Coronary artery (tissue), 2 donors: ENCODE measurements around the gene CMIP.

Experiments used
- DNase-seq: peaks from one replicate; pipeline ENCODE4 v3.0.0-alpha.2; 2017; ENCODE audit warnings: low spot score
- H3K27ac ChIP-seq, 2 donors: fragments of 200-600 bp; sonication (generic); one replicate each; pipeline ENCODE4 v1.5.1; 2016 to 2019
- H3K4me3 ChIP-seq: fragments of 200-600 bp; sonication (generic); 2 replicates; pipeline ENCODE4 v1.5.1; 2016; ENCODE audit warnings: mild to moderate bottlenecking, moderate library complexity
- TF ChIP-seq, protein P1 (sequence below): fragments of 200-600 bp; sonication (generic); IDR thresholded peaks from one replicate; pipeline ENCODE4 v1.5.1; 2019; ENCODE audit warnings: antibody characterized with exemption

CMIP gene

DNA sequence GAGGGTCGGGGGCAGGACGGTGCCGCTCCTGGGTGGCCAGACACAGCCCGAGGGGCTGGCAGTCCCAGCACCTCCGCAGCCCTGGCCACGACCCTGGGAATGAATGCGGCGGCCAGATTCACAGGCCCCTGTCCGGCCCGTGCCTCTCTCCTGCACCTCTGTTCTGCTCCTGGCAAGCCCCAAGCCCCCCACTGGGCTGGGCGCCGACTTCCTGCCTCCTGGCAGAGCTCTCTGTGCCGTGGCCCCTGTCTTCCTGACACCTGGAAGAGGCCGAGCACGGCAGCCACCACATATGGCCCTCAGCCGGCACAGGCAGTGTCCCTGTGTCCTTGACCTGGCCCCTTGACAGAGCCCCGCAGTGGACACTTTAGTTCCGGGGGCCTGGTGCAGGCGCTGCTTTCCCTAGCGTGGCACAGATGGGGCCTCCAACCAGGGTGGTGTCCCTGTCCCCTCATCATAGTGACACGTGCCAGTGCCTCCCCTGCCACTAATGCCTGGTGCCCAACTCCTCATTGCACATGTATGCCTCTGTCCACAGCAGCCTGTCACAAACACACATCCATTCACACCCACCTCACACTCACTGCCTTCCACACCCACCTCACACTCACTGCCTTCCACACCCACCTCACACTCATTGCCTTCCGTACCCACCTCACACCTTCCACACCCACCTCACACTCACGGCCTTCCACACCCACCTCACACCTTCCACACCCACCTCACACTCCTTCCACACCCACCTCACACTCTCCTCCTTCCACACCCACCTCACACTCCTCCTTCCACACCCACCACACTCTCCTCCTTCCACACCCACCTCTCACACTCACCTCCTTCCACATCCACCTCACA, 223.9 kb downstream of the CMIP start:
- TF ChIP-seq, protein P1, sequence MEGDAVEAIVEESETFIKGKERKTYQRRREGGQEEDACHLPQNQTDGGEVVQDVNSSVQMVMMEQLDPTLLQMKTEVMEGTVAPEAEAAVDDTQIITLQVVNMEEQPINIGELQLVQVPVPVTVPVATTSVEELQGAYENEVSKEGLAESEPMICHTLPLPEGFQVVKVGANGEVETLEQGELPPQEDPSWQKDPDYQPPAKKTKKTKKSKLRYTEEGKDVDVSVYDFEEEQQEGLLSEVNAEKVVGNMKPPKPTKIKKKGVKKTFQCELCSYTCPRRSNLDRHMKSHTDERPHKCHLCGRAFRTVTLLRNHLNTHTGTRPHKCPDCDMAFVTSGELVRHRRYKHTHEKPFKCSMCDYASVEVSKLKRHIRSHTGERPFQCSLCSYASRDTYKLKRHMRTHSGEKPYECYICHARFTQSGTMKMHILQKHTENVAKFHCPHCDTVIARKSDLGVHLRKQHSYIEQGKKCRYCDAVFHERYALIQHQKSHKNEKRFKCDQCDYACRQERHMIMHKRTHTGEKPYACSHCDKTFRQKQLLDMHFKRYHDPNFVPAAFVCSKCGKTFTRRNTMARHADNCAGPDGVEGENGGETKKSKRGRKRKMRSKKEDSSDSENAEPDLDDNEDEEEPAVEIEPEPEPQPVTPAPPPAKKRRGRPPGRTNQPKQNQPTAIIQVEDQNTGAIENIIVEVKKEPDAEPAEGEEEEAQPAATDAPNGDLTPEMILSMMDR: no peak
- Histone ChIP-seq H3K27ac (no peak overlapping the region), H3K4me3 (no peak overlapping the region)
- DNase-seq: no peak

DNA sequence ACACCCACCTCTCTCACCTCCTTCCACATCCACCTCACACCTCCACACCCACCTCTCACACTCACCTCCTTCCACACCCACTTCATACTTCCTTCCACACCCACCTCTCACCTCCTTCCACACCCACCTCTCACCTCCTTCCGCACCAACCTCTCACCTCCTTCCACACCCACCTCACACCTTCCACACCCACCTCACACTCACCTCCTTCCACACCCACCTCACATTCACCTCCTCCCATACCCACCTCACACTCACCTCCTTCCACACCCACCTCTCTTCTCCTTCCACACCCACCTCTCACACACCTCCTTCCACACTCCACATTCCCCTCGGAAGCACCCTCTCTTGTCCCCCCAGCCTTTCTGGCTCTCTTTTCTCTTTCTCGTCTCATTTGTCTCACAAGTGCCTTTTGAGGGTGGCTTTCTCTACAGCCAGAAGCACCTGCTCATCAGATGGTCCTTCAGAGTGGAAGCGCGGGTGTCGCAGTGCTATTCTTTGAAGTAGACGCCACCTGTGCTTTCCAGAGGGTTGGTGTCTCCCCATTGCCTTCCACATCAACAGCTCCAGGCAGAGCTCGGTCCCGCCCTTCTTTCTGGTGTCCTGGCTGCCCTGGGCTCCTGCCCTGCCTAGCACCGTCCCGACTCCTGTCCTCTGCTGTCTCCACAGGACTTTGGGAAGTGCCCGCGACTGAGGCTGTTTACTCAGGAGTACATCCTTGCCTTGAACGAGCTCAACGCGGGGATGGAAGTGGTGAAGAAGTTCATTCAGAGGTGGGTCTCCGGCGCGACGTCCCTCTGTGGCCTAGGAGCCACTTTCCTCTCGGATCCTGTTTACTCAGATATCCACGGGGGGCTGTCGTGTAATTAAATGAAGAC, 225.1 kb downstream of the CMIP start:
- TF ChIP-seq, protein P1: no peak
- DNase-seq: no peak
- no peak overlapping the region for H3K4me3 ChIP-seq
- H3K27ac ChIP-seq: no peak overlapping the region

DNA sequence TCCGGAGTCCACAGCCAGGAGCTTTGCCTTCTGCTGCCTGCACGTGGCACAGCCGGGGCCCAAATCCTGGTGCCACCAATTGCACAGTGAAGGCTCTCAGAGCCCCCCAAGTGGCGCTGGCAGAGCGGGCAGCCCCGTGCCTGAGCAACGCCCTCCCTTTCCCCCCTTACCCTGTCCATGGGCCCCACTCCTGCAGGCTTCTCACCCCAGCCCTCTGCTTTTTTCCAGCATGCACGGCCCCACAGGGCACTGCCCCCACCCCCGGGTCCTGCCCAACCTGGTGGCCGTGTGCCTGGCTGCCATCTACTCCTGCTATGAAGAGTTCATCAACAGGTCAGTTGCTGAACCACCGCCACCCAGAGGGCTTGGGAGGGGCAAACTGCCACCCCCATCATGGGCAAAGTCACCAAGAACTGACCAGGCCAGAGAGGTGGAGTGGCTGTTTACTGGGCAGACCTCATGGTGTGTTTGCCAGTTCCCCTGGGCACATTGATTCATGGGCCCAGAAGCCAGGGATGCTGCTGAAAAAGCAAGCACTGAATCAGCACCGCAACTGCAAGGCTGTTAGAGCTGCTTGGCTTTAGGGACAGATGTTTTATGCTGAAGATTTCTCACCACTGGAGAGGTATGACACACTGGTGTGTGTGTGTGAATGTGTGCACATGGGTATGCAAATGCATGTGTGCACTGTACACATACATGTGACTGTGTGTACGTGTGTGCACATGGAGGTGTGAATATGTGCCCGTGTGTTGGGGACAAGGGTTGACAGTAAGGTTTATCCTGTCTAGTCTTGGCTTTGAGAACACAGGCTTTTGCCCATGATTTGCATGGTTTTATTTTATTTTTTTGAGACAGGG, 227.4 kb downstream of the CMIP start:
- TF ChIP-seq, protein P1: no peak
- Histone ChIP-seq H3K4me3 (no peak overlapping the region), H3K27ac (no peak overlapping the region)
- DNase-seq: no peak

DNA sequence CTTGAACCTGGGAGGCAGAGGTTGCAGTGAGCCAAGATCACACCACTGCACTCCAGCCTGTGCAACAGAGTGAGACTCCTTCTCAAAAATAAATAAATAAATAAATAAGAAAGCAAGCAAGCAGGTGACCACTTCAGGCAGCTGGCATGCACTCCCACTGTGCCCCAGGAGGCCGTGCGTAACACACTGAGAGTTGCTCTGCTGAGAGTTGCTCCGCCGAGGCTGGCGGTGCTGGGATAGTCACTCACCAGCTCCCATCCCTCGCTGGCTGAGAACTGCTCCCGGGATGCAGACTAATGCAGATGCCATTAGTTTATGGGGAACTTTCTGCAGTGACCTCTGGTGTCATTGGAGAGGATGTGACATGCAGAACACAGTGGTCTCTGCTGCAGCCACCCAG, 228.8 kb downstream of the CMIP start:
- Histone ChIP-seq H3K27ac (no peak overlapping the region), H3K4me3 (no peak overlapping the region)
- DNase-seq: no peak
- TF ChIP-seq, protein P1: no peak

DNA sequence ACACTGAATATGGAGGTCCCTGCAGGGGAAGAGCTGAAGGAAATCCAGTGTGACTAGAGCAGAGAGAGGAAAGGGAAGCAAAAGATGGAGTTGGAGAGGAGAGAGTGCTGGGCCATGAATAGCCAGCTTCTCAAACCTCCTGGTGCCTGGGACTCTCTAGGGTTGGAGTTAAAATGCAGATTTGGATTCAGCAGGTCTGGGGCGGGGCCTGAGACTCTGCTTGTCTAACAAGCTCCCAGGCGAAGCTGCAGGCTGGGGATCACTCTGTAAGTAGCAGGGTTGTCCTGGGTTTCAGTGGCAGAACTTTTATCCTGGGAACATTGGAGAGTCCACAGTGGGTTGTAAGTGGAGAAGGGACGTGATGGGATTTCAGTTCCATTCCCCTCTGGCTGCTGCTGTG, 231.1 kb downstream of the CMIP start:
- no peak overlapping the region for H3K4me3 ChIP-seq
- no peak overlapping the region for H3K27ac ChIP-seq
- TF ChIP-seq, protein P1: no peak
- no peak for DNase-seq

DNA sequence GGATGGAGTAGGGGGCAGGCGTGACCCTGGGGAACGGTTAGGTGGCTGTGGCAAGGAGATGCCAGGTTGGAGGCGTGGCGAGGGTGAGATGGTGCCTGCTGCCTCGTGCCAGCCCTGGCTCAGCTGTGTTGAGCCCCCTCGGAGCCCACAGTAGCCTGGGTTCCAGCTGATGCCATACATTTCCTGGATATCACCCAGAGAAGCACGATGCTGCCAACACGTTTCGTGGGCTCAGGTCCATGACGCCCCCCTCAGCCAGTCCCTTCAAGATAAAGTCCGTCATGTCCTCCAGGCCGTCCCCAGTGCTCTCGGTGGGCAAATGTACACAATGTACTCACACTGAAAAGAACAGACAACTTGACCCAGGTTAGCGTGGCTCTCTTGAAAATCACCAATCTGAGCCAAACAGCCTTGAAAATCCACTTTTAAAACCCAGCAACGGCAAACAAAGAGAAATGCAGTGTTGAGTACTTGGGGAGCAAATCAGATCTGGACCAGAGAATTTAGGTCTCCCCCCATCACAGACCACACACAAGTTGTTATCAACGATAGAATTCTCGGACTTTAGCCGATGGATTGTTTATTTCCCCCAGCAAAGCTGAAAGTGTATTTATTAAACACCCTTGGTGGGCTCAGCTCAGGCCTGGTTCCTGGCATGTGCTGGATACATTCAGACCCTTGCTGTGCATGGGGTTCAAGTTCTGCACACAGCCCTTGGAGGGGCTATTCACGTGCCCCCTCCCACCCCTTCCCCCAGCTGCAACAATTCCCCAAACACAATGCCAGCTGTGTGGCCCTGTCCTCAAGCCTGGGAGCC, 231.7 kb downstream of the CMIP start:
- TF ChIP-seq, protein P1: no peak
- no peak for DNase-seq
- H3K27ac ChIP-seq: no peak overlapping the region

More for the DNA sequence above, 231.7 kb downstream of the CMIP start:
- H3K4me3 ChIP-seq: no peak overlapping the region
